CD4-positive, alpha-beta T cell (primary cell): Measurements from ENCODE around the gene NTM. TPM values are rescaled to one million over a fixed set of nuclear protein-coding genes. Genes with fewer than 3 reads are reported as not detected.

ENCODE experiments used
- ATAC-seq: fragments of 200-7000 bp; cut with Tn5 transposase; one replicate; pipeline ENCODE4 v1.10.0; 2022; ENCODE audit warnings: mild to moderate bottlenecking; ENCODE audit not compliant: poor library complexity
- CTCF ChIA-PET: fragments of 350-600 bp; sonication (Branson Sonifier 250); formaldehyde crosslinking; loops from one replicate; lab custom pipeline; 2021; ENCODE audit warnings: antibody characterized with exemption, inconsistent platforms; lab: Charles Lee
- POLR2A ChIA-PET: fragments of 350-600 bp; sonication (Branson Sonifier 250); formaldehyde crosslinking; loops from one replicate; lab custom pipeline; 2021; ENCODE audit warnings: antibody characterized with exemption, inconsistent platforms; lab: Charles Lee
- DNase-seq, 14 experiments: peaks; one replicate each; pipeline ENCODE4 v3.0.0-alpha.2; 2013 to 2020; ENCODE audit warnings: mixed read lengths in 2 of 14
- H3K27ac ChIP-seq, 2 donors: one replicate each; pipeline versions ENCODE4 v1.5.1 to v1.7.0; 2013; ENCODE audit warnings: low read length in 2 of 2, low read depth in 1 of 2, mild to moderate bottlenecking in 1 of 2
- H3K27me3 ChIP-seq, 2 experiments: 1 replicate in 1 of 2; 2 replicates in 1 of 2; pipeline versions ENCODE4 v1.6.1 to v1.7.0; 2013; ENCODE audit warnings: low read length in 2 of 2, control low read depth in 1 of 2, mild to moderate bottlenecking in 1 of 2, moderate library complexity in 1 of 2; ENCODE audit not compliant: insufficient read depth in 2 of 2, control insufficient read depth in 1 of 2
- H3K36me3 ChIP-seq: one replicate; pipeline ENCODE4 v1.6.1; 2013; ENCODE audit warnings: low read length, control low read depth; ENCODE audit not compliant: insufficient read depth
- H3K4me1 ChIP-seq: one replicate; pipeline ENCODE4 v1.6.1; 2013; ENCODE audit warnings: low read length, control low read depth; ENCODE audit not compliant: insufficient read depth
- H3K4me3 ChIP-seq: one replicate; pipeline ENCODE4 v1.5.1; 2013; ENCODE audit warnings: mild to moderate bottlenecking, low read length, moderate library complexity
- H3K9me3 ChIP-seq, 2 experiments: 1 replicate in 1 of 2; 2 replicates in 1 of 2; pipeline versions ENCODE4 v1.6.1 to v1.7.0; 2013; ENCODE audit warnings: low read length in 2 of 2, mild to moderate bottlenecking in 2 of 2, control low read depth in 1 of 2, moderate library complexity in 1 of 2; ENCODE audit not compliant: control insufficient read depth in 1 of 2, insufficient read depth in 1 of 2
- H3K27ac Mint-ChIP-seq: one replicate; pipeline ENCODE4 v1.8.0; 2020; ENCODE audit warnings: mixed read lengths
- H3K27me3 Mint-ChIP-seq: one replicate; pipeline ENCODE4 v1.8.0; 2021; ENCODE audit warnings: mixed read lengths
- H3K36me3 Mint-ChIP-seq: one replicate; pipeline ENCODE4 v1.8.0; 2021; ENCODE audit warnings: low read depth, mixed read lengths
- H3K4me1 Mint-ChIP-seq: one replicate; pipeline ENCODE4 v1.8.0; 2021; ENCODE audit warnings: low read depth, mixed read lengths
- H3K4me3 Mint-ChIP-seq: one replicate; pipeline ENCODE4 v1.8.0; 2020; ENCODE audit warnings: mild to moderate bottlenecking, mixed read lengths
- H3K9me3 Mint-ChIP-seq: one replicate; pipeline ENCODE4 v1.8.0; 2020; ENCODE audit warnings: mixed read lengths
- intact Hi-C, 2 experiments: fragments of 100-400 bp; cut with DNase I in 1 of 2; cut with micrococcal nuclease in 1 of 2; formaldehyde crosslinking; loops; one replicate each; pipeline versions ENCODE4 v1.15.1 to v1.9.0; 2023 to 2025; cut with DNase I, micrococcal nuclease
- total RNA-seq, 174 experiments: library from RNA in 2 of 174; stranded (reverse) in 2 of 174; gene quantifications; one replicate each; pipeline ENCODE4 v1.2.3 and lab custom pipeline; 2021 to 2026
- TF ChIP-seq, protein P1 (sequence below): fragments of 200-600 bp; IDR thresholded peaks from one replicate; pipeline ENCODE4 v1.8.0; 2022; ENCODE audit warnings: antibody characterized with exemption, mild to moderate bottlenecking

The NTM gene
- total RNA-seq, 2 experiments from 2014 or later: not detected

DNA sequence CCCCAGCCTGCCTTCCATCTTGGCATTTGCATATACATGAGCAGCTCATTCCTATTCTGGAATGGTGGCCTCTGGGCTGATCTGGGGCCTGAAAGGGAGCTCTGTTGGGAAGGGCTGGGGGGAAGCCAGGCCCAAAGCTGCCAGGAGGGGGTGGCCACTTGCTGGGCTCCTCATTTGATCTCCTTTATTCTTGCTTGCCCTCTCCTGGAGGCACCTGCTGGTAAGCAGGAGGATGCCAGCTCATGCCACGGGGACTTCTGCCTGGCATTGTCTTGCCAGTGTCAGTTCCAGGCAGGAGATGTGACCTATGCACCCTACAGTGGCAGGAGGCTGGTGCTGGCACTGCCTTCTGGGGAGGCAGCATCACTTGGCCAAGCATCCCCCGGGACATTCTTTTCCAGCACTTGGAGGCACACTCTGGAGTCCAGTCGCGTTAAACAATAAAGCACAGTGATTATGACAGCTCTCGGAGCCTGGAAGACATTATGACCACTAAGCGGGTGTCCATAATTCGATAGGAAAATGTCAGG lies 128.3 kb downstream of the NTM start:
- no peaks in the 10 kb centered on the region for H3K36me3 ChIP-seq
- Mint-ChIP-seq H3K4me3 (no peak overlapping the region), H3K4me1 (no peaks in the 10 kb centered on the region), H3K9me3 (no peaks in the 10 kb centered on the region), H3K27ac (no peak overlapping the region), H3K36me3 (no peaks in the 10 kb centered on the region), H3K27me3 (no peaks in the 10 kb centered on the region)
- TF ChIP-seq, protein P1, sequence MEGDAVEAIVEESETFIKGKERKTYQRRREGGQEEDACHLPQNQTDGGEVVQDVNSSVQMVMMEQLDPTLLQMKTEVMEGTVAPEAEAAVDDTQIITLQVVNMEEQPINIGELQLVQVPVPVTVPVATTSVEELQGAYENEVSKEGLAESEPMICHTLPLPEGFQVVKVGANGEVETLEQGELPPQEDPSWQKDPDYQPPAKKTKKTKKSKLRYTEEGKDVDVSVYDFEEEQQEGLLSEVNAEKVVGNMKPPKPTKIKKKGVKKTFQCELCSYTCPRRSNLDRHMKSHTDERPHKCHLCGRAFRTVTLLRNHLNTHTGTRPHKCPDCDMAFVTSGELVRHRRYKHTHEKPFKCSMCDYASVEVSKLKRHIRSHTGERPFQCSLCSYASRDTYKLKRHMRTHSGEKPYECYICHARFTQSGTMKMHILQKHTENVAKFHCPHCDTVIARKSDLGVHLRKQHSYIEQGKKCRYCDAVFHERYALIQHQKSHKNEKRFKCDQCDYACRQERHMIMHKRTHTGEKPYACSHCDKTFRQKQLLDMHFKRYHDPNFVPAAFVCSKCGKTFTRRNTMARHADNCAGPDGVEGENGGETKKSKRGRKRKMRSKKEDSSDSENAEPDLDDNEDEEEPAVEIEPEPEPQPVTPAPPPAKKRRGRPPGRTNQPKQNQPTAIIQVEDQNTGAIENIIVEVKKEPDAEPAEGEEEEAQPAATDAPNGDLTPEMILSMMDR: no peak
- CTCF ChIA-PET: no interaction called here
- H3K4me3 ChIP-seq: no peak overlapping the region
- POLR2A ChIA-PET: no interaction called here
- no peak for ATAC-seq
- H3K27ac ChIP-seq: no peak overlapping the region
- H3K4me1 ChIP-seq: no peaks in the 10 kb centered on the region
- H3K9me3 ChIP-seq: peaks cover 0 to 16% of the 10 kb centered on the region in 2 experiments
- no peaks in the 10 kb centered on the region for H3K27me3 ChIP-seq
- no peak for DNase-seq
- intact Hi-C loops: no loop called here

DNA sequence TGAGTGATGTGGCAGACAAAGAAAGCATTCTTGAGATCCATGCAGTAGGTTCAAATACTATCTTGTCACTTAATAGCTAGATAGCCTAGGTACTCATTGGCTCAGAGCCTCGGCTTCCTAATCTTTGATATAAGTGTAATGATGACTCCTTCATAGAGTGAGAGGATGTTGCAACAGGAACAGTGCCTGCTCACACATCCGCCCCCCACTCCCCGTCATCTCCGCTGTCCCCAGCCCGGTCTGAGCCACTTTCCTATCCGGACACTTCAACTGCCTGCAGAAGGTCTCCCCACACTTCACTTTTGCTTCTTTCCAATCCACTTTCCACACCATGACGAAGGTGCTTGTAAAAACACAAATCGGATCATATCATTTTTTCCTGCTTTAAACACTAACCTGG lies 128.8 kb downstream of the NTM start:
- POLR2A ChIA-PET: no interaction called here
- intact Hi-C loops: no loop called here

DNA sequence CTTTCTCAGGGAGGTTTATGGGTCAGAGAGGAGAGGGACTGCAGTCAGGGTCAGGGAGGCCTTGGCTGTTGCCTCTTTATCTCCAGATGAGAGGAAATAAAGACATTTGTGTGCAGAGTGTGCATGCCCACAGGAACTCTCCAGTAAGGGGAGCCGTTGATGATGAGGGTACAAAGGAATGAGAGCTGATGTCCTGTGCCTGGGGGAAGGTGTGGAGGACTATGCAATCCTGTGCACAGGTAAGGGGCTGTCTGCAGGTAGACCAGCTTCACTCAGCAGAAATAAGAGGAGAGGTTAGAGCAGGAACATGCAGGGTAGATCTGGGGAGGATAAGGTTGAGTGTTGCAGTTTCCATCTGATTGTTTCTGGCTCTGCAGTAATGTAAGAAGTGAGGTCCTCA lies 132.6 kb downstream of the NTM start:
- intact Hi-C loops: no loop called here

More for the DNA sequence above, 128.8 kb downstream of the NTM start:
- Histone ChIP-seq H3K4me3 (no peak overlapping the region), H3K9me3 (peaks cover 0 to 16% of the 10 kb centered on the region in 2 experiments), H3K27ac (no peak overlapping the region), H3K27me3 (no peaks in the 10 kb centered on the region), H3K4me1 (no peaks in the 10 kb centered on the region), H3K36me3 (no peaks in the 10 kb centered on the region)
- Mint-ChIP-seq H3K36me3 (no peaks in the 10 kb centered on the region), H3K27ac (no peak overlapping the region), H3K9me3 (no peaks in the 10 kb centered on the region), H3K4me3 (no peak overlapping the region), H3K27me3 (no peaks in the 10 kb centered on the region), H3K4me1 (no peaks in the 10 kb centered on the region)
- TF ChIP-seq, protein P1: no peak
- CTCF ChIA-PET: no interaction called here
- ATAC-seq (no peak), DNase-seq (no peak)

More for the DNA sequence above, 132.6 kb downstream of the NTM start:
- H3K27me3 ChIP-seq: no peaks in the 10 kb centered on the region
- DNase-seq (no peak), ATAC-seq (no peak)
- H3K36me3 ChIP-seq: no peaks in the 10 kb centered on the region
- TF ChIP-seq, protein P1: no peak
- H3K27me3 Mint-ChIP-seq: no peaks in the 10 kb centered on the region
- H3K27ac Mint-ChIP-seq: no peak overlapping the region
- CTCF ChIA-PET: no interaction called here
- H3K27ac ChIP-seq: no peak overlapping the region
- POLR2A ChIA-PET: no interaction called here
- H3K9me3 Mint-ChIP-seq: no peaks in the 10 kb centered on the region
- H3K4me1 Mint-ChIP-seq: no peaks in the 10 kb centered on the region
- H3K36me3 Mint-ChIP-seq: no peaks in the 10 kb centered on the region
- peaks cover 0 to 18% of the 10 kb centered on the region in 2 experiments for H3K9me3 ChIP-seq
- H3K4me1 ChIP-seq: no peaks in the 10 kb centered on the region
- no peak overlapping the region for H3K4me3 Mint-ChIP-seq
- H3K4me3 ChIP-seq: no peak overlapping the region
